ENCODE results near the gene BDH1.
"Not testable (repeated sequence)": the region's sequence is repeated elsewhere in the genome, so short reads cannot be mapped to it uniquely, and the experiment has no call there.

Gene BDH1

GRCh38 chr3:197516890-197517606, 38.7 kb downstream of the BDH1 start:
- not testable (repeated sequence) for DNase-seq (ENCODE audit: low read depth); H3K36me3 ChIP-seq (ENCODE audit: control insufficient read depth, insufficient read depth, low read length, severe bottlenecking); H3K9me3 ChIP-seq (ENCODE audit: control insufficient read depth, low read length)

GRCh38 chr3:197516517-197516889, 39.3 kb downstream of the BDH1 start:
- Histone ChIP-seq H3K4me1 (ENCODE audit: control insufficient read depth, insufficient read depth, low read length) (peaks cover 21% of the 10 kb centered on the region), H3K27me3 (replicated peaks; ENCODE audit: control insufficient read depth, insufficient read depth, low read length) (no peaks in the 10 kb centered on the region), H3K9me3 (ENCODE audit: control insufficient read depth, low read length) (no peaks in the 10 kb centered on the region), H3K9ac (ENCODE audit: low read length) (no peak overlapping the region), H3K4me3 (ENCODE audit: low read length) (no peak overlapping the region), H3K36me3 (ENCODE audit: control insufficient read depth, insufficient read depth, low read length, severe bottlenecking) (no peaks in the 10 kb centered on the region)
- DNase-seq (ENCODE audit: low read depth) = peak; percentile 43

More at GRCh38 chr3:197516890-197517606, 38.7 kb downstream of the BDH1 start:
- peaks cover 26% of the 10 kb centered on the region for H3K4me1 ChIP-seq (ENCODE audit: control insufficient read depth, insufficient read depth, low read length)
- H3K4me3 ChIP-seq (ENCODE audit: low read length); H3K27me3 ChIP-seq (replicated peaks; ENCODE audit: control insufficient read depth, insufficient read depth, low read length); H3K9ac ChIP-seq (ENCODE audit: low read length): not testable (repeated sequence)

GRCh38 chr3:197514786-197515355, 40.9 kb downstream of the BDH1 start:
- no peaks in the 10 kb centered on the region for H3K9me3 ChIP-seq (ENCODE audit: control insufficient read depth, low read length)
- H3K36me3 ChIP-seq (ENCODE audit: control insufficient read depth, insufficient read depth, low read length, severe bottlenecking) = no peaks in the 10 kb centered on the region
- H3K27me3 ChIP-seq (replicated peaks; ENCODE audit: control insufficient read depth, insufficient read depth, low read length) = no peaks in the 10 kb centered on the region
- no peak for DNase-seq (ENCODE audit: low read depth)
- no peak overlapping the region for H3K9ac ChIP-seq (ENCODE audit: low read length)
- H3K4me3 ChIP-seq (ENCODE audit: low read length) = no peak overlapping the region
- peaks cover 10% of the 10 kb centered on the region for H3K4me1 ChIP-seq (ENCODE audit: control insufficient read depth, insufficient read depth, low read length)

GRCh38 chr3:197513953-197514785, 41.6 kb downstream of the BDH1 start:
- H3K36me3 ChIP-seq (ENCODE audit: control insufficient read depth, insufficient read depth, low read length, severe bottlenecking) = no peaks in the 10 kb centered on the region
- H3K9me3 ChIP-seq (ENCODE audit: control insufficient read depth, low read length) = no peaks in the 10 kb centered on the region
- H3K9ac ChIP-seq (ENCODE audit: low read length) = no peak overlapping the region
- no peaks in the 10 kb centered on the region for H3K27me3 ChIP-seq (replicated peaks; ENCODE audit: control insufficient read depth, insufficient read depth, low read length)
- no peak overlapping the region for H3K4me3 ChIP-seq (ENCODE audit: low read length)
- H3K4me1 ChIP-seq (ENCODE audit: control insufficient read depth, insufficient read depth, low read length) = peaks cover 14% of the 10 kb centered on the region
- no peak for DNase-seq (ENCODE audit: low read depth)

- Histone ChIP-seq H3K4me1 (ENCODE audit: control insufficient read depth, insufficient read depth, low read length) (peaks cover 14% of the 10 kb centered on the region), H3K4me3 (ENCODE audit: low read length) (no peak overlapping the region)
Observed at GRCh38 chr3:197512691-197513571, 42.8 kb downstream of the BDH1 start.

GRCh38 chr3:197511853-197512635, 43.7 kb downstream of the BDH1 start:
- Histone ChIP-seq H3K27me3 (replicated peaks; ENCODE audit: control insufficient read depth, insufficient read depth, low read length) (peaks cover 20% of the 10 kb centered on the region), H3K4me3 (ENCODE audit: low read length) (no peak overlapping the region), H3K4me1 (ENCODE audit: control insufficient read depth, insufficient read depth, low read length) (peaks cover 14% of the 10 kb centered on the region), H3K9me3 (ENCODE audit: control insufficient read depth, low read length) (no peaks in the 10 kb centered on the region), H3K36me3 (ENCODE audit: control insufficient read depth, insufficient read depth, low read length, severe bottlenecking) (no peaks in the 10 kb centered on the region), H3K9ac (ENCODE audit: low read length) (no peak overlapping the region)
- DNase-seq (ENCODE audit: low read depth) = no peak

More at GRCh38 chr3:197512691-197513571, 42.8 kb downstream of the BDH1 start:
- H3K9me3 ChIP-seq (ENCODE audit: control insufficient read depth, low read length) = no peaks in the 10 kb centered on the region
- H3K36me3 ChIP-seq (ENCODE audit: control insufficient read depth, insufficient read depth, low read length, severe bottlenecking) = no peaks in the 10 kb centered on the region
- no peak overlapping the region for H3K9ac ChIP-seq (ENCODE audit: low read length)
- no peak for DNase-seq (ENCODE audit: low read depth)
- H3K27me3 ChIP-seq (replicated peaks; ENCODE audit: control insufficient read depth, insufficient read depth, low read length) = peaks cover 12% of the 10 kb centered on the region

GRCh38 chr3:197511130-197511529, 44.6 kb downstream of the BDH1 start:
- H3K27me3 ChIP-seq (replicated peaks; ENCODE audit: control insufficient read depth, insufficient read depth, low read length) = peaks cover 24% of the 10 kb centered on the region
- no peak overlapping the region for H3K4me3 ChIP-seq (ENCODE audit: low read length)
- H3K9me3 ChIP-seq (ENCODE audit: control insufficient read depth, low read length) = no peaks in the 10 kb centered on the region
- no peaks in the 10 kb centered on the region for H3K36me3 ChIP-seq (ENCODE audit: control insufficient read depth, insufficient read depth, low read length, severe bottlenecking)
- H3K9ac ChIP-seq (ENCODE audit: low read length) = no peak overlapping the region
- peaks cover 6% of the 10 kb centered on the region for H3K4me1 ChIP-seq (ENCODE audit: control insufficient read depth, insufficient read depth, low read length)
- DNase-seq (ENCODE audit: low read depth) = peak; percentile 30

- Histone ChIP-seq H3K9ac (ENCODE audit: low read length) (no peak overlapping the region), H3K36me3 (ENCODE audit: control insufficient read depth, insufficient read depth, low read length, severe bottlenecking) (no peaks in the 10 kb centered on the region), H3K27me3 (replicated peaks; ENCODE audit: control insufficient read depth, insufficient read depth, low read length) (peaks cover 28% of the 10 kb centered on the region), H3K4me1 (ENCODE audit: control insufficient read depth, insufficient read depth, low read length) (peaks cover 6% of the 10 kb centered on the region), H3K9me3 (ENCODE audit: control insufficient read depth, low read length) (no peaks in the 10 kb centered on the region), H3K4me3 (ENCODE audit: low read length) (no peak overlapping the region)
- no peak for DNase-seq (ENCODE audit: low read depth)
Observed at GRCh38 chr3:197510642-197511018, 45.1 kb downstream of the BDH1 start.

- H3K36me3 ChIP-seq (ENCODE audit: control insufficient read depth, insufficient read depth, low read length, severe bottlenecking) = no peaks in the 10 kb centered on the region
- no peak for DNase-seq (ENCODE audit: low read depth)
- peak overlapping the region; percentile 81 for H3K4me3 ChIP-seq (ENCODE audit: low read length)
- peaks cover 6% of the 10 kb centered on the region for H3K4me1 ChIP-seq (ENCODE audit: control insufficient read depth, insufficient read depth, low read length)
- H3K9me3 ChIP-seq (ENCODE audit: control insufficient read depth, low read length) = no peaks in the 10 kb centered on the region
- H3K27me3 ChIP-seq (replicated peaks; ENCODE audit: control insufficient read depth, insufficient read depth, low read length) = peaks cover 31% of the 10 kb centered on the region
- H3K9ac ChIP-seq (ENCODE audit: low read length) = peak overlapping the region; percentile 79
Observed at GRCh38 chr3:197508924-197509775, 46.6 kb downstream of the BDH1 start.

- Histone ChIP-seq H3K9ac (ENCODE audit: low read length) (no peak overlapping the region), H3K9me3 (ENCODE audit: control insufficient read depth, low read length) (no peaks in the 10 kb centered on the region), H3K36me3 (ENCODE audit: control insufficient read depth, insufficient read depth, low read length, severe bottlenecking) (no peaks in the 10 kb centered on the region), H3K4me3 (ENCODE audit: low read length) (no peak overlapping the region), H3K27me3 (replicated peaks; ENCODE audit: control insufficient read depth, insufficient read depth, low read length) (peaks cover 31% of the 10 kb centered on the region), H3K4me1 (ENCODE audit: control insufficient read depth, insufficient read depth, low read length) (peaks cover 6% of the 10 kb centered on the region)
- no peak for DNase-seq (ENCODE audit: low read depth)
Observed at GRCh38 chr3:197508461-197508860, 47.3 kb downstream of the BDH1 start.
